Neural cell (in vitro differentiated cells): ENCODE measurements around the gene SKIDA1.

Experiments used
- EP300 ChIP-seq: fragments of 450-650 bp; conservative IDR thresholded peaks from 2 replicates; pipeline ENCODE4 v1.6.1; 2014; ENCODE audit warnings: antibody characterized with exemption, mild to moderate bottlenecking, moderate library complexity; ENCODE audit not compliant: poor library complexity, severe bottlenecking
- POLR2AphosphoS5 ChIP-seq: IDR thresholded peaks from 2 replicates; pipeline ENCODE4 v1.6.1; 2012
- TAF1 ChIP-seq: IDR thresholded peaks from 2 replicates; pipeline ENCODE4 v1.6.1; 2012; ENCODE audit warnings: low read depth
- TF ChIP-seq, protein P1 (sequence below): fragments of 450-650 bp; IDR thresholded peaks from 2 replicates; pipeline ENCODE4 v1.5.1; 2014; ENCODE audit warnings: antibody characterized with exemption, mild to moderate bottlenecking, moderate library complexity; ENCODE audit not compliant: poor library complexity, severe bottlenecking

GRCh38 chr10:21503542-21503941 is 21.9 kb downstream of the SKIDA1 start:
- TF ChIP-seq, protein P1, sequence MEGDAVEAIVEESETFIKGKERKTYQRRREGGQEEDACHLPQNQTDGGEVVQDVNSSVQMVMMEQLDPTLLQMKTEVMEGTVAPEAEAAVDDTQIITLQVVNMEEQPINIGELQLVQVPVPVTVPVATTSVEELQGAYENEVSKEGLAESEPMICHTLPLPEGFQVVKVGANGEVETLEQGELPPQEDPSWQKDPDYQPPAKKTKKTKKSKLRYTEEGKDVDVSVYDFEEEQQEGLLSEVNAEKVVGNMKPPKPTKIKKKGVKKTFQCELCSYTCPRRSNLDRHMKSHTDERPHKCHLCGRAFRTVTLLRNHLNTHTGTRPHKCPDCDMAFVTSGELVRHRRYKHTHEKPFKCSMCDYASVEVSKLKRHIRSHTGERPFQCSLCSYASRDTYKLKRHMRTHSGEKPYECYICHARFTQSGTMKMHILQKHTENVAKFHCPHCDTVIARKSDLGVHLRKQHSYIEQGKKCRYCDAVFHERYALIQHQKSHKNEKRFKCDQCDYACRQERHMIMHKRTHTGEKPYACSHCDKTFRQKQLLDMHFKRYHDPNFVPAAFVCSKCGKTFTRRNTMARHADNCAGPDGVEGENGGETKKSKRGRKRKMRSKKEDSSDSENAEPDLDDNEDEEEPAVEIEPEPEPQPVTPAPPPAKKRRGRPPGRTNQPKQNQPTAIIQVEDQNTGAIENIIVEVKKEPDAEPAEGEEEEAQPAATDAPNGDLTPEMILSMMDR = no peak
- TF ChIP-seq TAF1 (no peak), EP300 (no peak), POLR2AphosphoS5 (no peak)
